IPS-NIHi11 (cell line): ENCODE measurements around the gene CIRBP.

Source experiments
- DNase-seq: peaks from one replicate; pipeline ENCODE4 v3.0.0; 2012; ENCODE audit warnings: mixed read lengths, low spot score

CIRBP gene

GRCh38 chr19:1230783-1231489, 38.2 kb upstream of the CIRBP start:
- peak; percentile 61 for DNase-seq

GRCh38 chr19:1231729-1232637, 37.1 kb upstream of the CIRBP start:
- DNase-seq = no peak

- DNase-seq = no peak
Observed at GRCh38 chr19:1232652-1233072, 36.5 kb upstream of the CIRBP start.

GRCh38 chr19:1233115-1233667, 35.9 kb upstream of the CIRBP start:
- no peak for DNase-seq

GRCh38 chr19:1234051-1234954, 34.8 kb upstream of the CIRBP start:
- no peak for DNase-seq

- no peak for DNase-seq
Observed at GRCh38 chr19:1234955-1235380, 34.2 kb upstream of the CIRBP start.

GRCh38 chr19:1235625-1236538, 33.2 kb upstream of the CIRBP start:
- no peak for DNase-seq

- DNase-seq = no peak
Observed at GRCh38 chr19:1236576-1236975, 32.6 kb upstream of the CIRBP start.

- DNase-seq = no peak
Observed at GRCh38 chr19:1237027-1237659, 32.0 kb upstream of the CIRBP start.

- peak; percentile 84 for DNase-seq
Observed at GRCh38 chr19:1237754-1238368, 31.3 kb upstream of the CIRBP start, which contains the start of gene CBARP. TSS of gene CBARP (minus strand) at chr19:1238005. CDS start at chr19:1236100, 1,905 bp downstream.

GRCh38 chr19:1238369-1239303, 30.5 kb upstream of the CIRBP start:
- DNase-seq = no peak

GRCh38 chr19:1239420-1239795, 29.7 kb upstream of the CIRBP start:
- DNase-seq = no peak

- DNase-seq = peak; percentile 98
Observed at GRCh38 chr19:1239796-1240737, 29.1 kb upstream of the CIRBP start.

GRCh38 chr19:1240925-1241324, 28.2 kb upstream of the CIRBP start:
- DNase-seq = no peak

- peak; percentile 87 for DNase-seq
Observed at GRCh38 chr19:1241417-1242095, 27.6 kb upstream of the CIRBP start, which contains the start of gene ATP5F1D. TSS of gene ATP5F1D (plus strand) at chr19:1241751. CDS start at chr19:1241851, 100 bp downstream.
